Amygdala (tissue), 56 donors: Measurements from ENCODE around the gene GHDC.
"Not testable (repeated sequence)": the region's sequence is repeated elsewhere in the genome, so short reads cannot be mapped to it uniquely, and the experiment has no call there.

Source experiments
- DNase-seq, 56 donors: peaks; one replicate each; lab custom pipeline; 2025; lab: John Stamatoyannopoulos, UW

GHDC gene

DNA sequence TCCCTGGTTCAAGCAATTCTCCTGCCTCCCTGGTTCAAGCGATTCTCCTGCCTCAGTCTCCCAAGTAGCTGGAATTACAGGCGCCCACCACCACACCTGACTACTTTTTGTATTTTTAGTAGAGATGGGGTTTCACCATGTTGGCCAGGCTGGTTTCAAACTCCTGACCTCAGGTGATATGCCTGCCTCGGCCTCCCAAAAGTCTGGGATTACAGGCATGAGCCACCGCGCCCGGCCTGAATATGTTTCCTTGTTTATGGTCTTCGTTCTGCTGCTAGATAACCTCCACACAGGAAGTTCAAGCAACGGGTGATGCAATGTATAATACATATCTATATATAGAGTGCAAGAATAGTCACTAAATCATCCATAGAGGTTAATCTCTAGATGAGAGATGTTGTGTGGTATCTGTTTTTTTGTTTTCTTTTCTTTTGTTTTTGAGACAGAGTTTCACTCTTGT lies 11.9 kb upstream of the GHDC start:
- not testable (repeated sequence) for DNase-seq

DNA sequence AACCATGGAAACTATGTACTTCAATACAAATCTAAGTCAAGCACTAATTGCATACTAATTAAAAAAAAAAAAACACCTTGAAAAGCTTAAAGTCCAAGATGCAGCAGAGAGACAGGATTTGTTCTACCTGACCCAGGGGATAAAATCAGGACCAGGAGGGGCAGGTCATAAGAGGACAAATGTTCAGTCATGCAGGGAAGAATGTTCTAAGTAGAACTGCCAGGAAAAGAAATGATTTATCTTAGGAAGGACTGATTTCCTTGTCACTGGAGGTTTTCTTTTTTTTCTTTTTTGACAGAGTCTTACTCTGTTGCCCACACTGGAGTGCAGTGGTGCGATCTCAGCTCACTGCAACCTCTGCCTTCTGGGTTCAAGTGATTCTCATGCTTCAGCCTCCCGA lies 9.1 kb upstream of the GHDC start:
- DNase-seq: no peak

DNA sequence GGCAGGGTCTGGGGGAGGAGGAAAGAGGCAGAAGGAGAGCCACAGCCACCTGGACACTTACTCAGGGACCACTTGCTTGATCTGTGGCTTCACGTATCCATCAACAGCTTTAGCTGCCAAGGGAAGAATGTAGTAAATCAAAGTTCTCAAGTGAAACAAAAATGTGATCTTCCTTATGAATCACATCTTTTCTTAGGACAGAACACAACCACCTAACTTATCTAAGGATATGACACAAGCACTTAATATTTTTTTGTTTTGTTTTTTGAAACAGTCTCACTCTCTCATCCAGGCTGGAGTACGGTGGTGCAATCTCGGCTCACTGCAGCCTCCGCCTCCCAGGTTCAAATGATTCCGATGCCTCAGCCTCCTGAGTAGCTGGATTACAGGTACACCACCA lies 8.4 kb upstream of the GHDC start:
- no peak for DNase-seq

DNA sequence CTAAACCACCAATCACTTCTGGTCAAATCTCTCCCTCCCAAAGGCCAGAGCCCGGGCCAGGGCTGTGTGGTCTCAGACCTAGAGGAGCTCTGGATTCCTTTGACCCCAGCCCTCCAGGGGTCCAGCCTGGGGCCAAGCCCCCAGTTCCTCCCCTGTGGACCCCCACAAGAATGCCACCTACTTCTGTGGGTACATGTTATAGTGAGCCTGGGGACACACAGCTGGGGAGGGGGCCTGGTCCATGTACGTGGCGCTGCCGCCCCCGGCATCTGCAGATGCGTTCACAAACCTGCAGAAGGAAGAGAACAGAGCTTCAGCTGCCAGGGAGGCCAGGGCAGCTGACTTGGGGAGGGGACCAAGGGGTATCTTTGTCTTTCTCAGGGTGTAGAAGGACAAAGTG lies 7.9 kb upstream of the GHDC start:
- no peak for DNase-seq

DNA sequence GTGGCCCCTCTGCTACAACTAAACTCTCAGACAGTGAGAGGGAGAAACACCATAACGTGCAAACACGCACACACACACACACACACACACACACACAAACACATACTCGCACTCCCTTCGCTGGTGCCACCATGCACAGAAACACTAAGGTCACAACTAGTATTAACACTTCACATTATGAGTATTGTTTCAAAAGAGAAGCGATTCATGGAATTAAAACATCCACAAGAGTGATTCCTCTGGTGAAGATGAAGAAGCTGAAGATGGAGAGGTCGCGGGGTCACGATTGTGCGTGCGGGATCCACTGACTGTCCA lies 7.1 kb upstream of the GHDC start:
- DNase-seq: no peak

DNA sequence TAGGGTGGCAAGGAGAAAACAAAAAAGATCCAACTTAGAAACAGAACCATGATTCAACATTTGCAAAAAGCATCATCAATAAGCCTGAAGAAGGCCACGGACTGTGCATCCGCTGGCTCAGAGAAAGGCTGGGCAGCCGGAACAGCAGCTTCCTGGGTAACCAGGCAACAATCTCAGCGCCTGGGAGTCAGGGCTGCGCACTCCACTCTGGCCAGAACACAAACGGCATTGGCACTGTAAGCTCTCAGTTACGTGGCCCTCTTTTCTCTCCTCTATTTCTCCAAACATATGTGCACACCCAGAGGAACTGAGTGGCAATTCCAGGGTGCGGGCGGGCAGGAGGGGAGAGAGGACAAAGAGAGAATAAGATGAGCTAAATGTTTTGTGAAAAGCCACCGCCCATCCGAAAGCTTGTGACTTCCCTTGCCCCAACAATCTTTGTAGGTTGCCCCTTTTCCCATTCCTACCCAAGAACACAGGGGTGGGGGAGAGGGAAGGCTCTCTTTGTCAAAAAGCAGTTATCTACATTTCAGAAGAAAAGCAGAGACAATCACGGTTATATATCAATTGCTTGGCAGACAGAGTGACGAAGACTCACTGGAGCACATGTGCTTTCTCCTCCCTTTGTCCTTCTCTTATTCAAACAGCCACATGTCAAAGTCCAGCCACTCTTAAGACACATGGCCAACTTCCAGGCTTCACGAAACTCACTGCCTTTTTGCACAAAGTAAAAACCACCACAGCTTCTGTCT lies 6.6 kb upstream of the GHDC start:
- peak in 18 of 56 donors; percentile 4 to 57 (median 24) for DNase-seq

DNA sequence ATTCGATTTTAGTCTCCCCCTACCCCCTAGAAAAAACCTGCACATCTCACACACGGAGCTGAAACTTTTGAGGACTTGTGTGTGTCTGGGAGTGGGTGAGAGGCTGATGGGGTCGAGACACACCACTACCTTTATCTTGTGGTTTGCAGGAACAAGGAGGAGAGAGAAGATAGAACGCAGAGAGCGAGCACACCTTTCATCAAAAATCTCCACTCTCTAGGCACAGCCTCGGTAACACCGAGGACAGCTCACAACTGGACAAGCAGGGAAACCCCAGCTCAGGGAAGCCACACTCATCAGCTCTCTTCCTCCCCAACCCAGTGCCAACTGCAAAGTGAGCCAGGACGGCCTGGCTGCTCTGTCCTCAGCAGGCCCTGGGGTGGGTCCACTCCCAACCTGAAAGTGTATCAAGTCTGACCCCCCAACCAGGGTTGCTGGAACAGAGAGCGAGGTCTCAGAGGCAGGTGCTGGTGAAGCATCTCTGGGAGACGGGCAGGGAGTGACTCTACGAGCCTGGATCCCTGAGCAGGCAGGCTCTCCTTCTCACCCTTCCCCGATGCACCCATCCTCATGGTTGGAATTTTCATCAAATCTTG lies 5.2 kb upstream of the GHDC start:
- no peak for DNase-seq

DNA sequence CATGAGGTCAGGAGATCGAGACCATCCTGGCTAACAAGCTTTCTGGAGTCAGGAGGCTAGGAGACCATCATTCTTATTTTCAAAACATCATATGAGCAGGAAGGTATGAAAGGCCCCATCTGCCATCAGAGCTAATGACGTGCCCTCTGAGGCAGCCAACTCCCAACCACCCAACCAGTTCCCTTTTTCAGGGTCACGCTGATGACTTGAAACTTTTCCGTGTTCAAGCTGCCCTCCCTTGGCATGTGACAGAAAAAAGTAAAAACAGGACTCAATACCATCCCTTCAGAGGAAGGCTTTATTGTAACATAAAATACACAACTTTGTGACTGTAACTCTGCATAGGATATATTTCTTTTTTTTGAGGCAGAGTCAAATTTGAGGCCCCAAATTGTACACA lies 4.6 kb upstream of the GHDC start:
- DNase-seq: peak in 2 of 56 donors; percentile 9 to 12

DNA sequence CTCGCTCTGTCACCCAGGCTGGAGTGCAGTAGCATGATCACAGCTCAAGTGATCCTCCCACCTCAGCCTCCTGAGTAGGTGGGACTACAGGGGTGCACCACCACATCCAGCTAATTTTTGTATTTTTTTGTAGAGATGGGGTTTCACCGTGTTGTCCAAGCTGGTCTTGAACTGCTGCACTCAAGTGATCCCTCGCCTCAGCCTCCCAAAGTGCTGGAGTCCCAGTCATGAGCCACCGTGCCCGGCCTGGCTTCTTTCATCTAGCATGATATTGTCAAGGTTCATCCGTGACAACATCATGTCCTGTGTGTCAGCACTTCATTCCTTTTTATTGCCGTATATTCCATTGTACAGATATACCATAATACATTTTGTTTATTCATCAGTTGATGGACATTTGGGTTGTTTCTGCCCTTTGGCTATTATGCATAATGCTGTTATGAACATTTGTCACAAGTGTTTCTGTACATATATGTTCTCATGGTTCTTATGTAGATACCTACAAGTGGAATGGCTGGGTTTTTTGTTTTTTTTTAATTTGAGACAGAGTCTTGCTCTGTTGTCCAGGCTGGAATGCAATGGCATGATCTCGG lies 3.4 kb upstream of the GHDC start:
- DNase-seq: no peak

DNA sequence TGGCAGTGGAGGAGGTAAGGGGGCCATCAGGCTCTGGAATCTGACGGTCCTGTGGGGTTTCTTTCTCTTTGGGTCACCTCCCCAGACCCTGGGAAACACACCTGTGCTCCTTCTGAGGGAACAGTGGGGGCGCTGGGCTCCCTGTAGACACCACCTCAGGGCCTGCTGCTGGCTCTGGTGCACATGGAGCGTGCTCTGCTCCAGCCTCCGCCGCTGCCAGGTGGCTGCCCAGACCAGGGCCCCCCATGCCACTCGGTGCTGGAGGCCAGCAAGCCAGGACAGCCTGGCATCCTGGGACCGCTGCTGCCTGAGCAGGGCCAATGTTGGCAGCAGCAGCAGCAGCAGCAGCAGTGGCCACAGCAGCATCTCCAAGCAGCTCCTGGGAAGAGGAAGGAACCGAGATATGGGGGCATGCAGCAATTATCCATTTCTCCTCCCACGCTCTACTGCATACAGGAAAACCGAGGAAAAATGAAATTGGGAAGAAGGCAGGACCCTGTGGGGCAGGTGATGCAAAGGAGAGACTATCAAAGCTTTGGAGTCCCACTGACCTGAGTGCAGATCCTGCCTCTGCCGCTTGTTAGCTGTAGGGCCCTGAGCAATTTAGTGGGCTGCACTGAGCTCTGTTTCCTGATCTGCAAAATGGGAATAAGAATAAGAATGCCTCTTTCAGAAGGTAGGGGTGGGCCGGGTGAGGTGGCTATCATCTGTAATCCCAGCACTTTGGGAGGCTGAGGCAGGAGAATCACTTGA lies 902 bp downstream of the GHDC start:
- DNase-seq: no peak

DNA sequence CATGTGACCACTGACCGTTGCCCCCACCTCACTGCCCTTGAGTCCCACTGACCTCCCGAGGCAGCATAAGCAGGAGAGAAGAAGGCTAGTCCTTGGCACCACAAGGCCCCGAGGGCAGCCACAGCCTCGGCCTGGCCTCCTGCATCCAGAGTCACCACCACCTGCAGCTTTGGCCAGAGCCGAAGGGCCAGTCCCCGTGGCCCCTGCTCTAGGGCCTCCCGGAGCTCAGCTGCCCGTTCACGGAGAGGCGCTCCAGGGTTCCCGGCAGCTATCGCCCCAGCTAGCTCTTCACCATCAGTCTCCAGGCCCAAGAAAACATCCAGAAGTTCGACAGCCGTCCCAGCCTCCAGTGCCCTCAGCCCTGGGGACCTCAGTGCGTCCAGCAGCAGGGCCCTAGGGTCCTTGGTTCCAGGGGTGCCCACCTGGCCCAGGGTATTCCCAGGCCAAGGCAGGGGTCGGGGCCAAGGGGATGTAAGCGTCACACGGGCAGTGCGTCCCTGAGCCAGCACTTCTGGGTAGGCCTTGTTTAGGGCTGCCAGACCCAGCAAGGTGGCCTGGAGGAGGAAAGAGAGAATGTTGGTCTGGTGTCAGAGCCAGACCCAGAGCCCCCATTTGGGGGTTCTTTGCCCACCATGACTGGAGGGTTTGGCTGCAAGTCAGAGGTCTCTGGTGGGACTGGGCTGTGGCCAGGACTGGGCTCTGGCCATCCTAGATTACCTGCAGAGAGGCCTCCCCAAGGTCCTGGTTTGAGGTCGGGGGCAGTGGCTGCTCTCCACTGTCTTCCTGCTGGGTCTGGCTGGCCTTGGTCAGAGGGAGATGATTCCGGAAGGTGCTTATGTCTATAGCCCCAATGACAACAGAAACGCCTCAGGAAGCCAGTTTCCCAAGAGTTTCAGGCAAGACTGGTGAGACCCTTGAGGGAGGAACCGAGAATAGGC lies 1.8 kb downstream of the GHDC start:
- DNase-seq: no peak

DNA sequence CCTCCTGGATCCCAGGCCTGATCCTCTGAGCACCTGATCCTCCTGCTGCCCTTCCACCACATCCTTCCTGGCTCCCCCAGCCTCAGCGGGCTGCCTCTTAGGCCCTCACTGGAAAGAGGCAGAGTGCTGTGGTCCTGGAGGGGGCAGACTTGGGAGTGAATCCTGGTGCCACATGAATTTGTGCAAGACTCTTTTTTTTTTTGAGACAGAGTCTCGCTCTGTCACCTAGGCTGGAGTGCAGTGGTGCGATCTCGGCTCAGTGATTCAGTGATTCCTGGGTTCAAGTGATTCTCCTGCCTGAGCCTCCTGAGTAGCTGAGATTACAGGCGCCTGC lies 3.1 kb downstream of the GHDC start:
- no peak for DNase-seq

DNA sequence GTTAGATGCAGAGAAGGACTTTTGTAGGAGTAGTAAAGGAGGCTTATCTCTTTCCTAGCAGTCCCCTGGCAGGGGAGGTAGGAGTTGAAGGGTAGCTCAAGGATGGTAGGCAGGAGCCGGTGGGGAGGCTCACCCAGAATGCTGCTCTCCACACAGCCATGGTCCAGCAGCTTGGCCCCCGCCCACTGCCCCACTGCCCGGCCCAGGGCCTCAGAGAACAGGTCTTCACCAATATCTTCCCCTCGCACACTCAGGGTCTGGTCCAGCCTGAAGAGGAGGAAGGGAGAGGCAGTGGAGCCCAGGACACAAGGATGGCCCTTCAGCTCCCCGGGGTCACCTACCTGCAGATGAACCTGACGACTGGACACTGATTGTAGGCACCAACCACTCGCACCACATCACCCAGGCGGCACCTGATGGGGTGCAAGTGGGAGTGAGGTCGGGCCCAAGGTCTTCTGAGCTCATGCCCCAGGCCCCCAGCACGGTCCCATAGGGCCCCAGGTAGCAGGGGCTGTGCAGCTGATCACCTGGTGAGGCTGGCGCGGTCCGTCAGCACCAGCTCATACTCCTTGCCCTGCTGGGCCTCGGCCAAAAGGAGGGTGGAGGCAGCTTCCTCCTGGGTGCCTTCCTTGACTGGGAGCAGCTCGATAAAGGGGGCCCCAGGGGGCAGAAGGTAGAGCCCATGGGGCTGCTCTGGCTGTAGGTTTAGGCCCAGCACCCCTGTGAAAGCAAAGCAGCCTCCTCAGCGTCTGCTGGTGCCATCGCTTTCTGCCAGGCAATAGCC lies 3.6 kb downstream of the GHDC start:
- DNase-seq: no peak

DNA sequence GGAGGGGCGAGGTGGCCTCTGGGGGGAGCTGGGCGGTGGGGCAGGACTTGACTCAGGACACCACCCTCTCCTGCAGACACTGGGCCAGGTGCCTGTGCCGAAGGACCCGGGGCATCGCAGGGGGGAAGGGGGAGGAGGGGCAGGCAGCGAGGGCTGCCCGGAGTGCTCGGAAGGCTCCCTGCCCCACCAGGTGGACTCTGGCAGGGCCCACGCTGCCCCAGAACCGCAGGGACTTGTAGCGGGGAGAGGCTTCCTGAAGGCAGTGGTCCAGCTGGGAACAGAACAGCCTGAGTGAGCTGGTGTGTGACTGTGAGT lies 4.7 kb downstream of the GHDC start:
- DNase-seq: no peak

DNA sequence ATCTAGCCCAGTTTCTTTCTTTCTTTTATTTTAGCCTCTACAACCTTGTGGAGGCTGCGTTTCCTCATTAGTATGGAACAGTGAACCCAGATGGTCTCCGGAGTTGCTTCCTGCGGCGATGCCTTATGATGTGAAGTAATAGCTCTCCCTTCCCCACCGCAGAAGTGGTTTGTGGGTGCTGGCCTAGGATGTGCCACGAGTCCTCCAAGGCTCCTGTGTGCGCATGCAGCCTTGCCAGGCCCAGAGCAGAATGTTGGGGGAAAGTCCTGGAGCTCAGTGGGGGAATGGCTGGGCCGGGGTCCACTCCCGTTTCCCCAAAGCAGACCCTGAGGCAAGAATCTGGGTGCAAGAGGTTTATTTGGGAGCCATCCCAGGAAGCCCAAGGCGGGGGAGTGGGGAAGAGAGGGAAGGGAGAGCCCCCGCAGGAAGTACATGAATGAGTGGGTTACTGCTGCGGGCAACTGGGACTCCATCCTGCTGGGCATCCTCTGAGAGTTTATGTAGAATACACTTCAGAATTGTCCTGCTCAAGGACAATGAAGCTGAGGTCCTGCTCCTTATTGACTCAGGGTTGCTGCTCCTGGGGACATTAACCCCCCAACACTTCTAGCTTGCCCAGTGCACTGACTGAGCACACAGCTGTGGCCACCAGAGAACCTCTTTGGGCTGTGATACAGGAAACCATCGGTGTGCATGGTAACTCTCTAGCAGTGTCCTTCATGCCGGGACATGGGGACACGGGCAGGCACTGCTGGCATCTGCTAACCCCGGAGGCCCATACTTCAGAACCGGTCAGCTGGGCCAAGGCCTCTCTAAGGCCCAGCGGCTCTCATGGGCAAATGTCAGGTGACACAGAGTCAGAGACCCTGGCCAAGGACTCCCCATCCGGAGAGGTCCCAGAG lies 5.3 kb downstream of the GHDC start:
- DNase-seq: peak in 1 of 56 donors; percentile 8

DNA sequence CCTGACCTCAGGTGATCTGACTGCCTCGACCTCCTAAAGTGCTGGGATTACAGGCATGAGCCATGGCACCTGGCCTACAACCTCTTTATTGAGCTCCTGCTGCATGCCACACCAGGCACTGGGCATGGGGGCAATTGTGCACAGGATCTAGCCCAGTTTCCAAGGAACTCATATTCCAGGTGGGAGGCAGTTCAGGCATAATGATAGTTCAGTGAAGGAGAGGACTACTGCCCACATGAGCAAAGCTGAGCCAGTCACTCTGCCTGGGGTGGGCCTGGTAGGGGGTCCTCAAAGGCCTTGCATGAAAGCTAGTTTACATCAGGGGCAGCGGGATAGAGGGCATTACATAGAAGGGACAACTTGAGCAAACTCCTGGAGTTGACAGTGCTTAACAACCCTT lies 6.5 kb downstream of the GHDC start:
- no peak for DNase-seq

DNA sequence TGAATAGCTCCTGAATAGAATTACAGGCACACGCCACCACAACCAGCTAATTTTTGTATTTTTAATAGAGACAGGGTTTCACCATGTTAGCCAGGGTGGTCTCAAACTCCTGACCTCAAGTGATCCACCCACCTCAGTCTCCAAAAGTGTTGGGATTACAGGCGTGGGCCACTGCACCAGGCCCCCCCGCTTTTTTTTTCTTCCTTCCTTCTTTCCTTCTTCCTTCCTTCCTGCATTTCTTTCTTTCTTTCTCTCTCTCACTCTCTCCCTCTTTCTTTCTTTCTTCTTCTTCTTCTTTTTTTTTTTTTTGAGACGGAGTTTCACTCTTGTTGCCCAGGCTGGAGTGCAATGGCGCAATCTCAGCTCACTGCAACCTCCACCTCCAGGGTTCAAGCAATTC lies 8.1 kb downstream of the GHDC start:
- DNase-seq: not testable (repeated sequence)

DNA sequence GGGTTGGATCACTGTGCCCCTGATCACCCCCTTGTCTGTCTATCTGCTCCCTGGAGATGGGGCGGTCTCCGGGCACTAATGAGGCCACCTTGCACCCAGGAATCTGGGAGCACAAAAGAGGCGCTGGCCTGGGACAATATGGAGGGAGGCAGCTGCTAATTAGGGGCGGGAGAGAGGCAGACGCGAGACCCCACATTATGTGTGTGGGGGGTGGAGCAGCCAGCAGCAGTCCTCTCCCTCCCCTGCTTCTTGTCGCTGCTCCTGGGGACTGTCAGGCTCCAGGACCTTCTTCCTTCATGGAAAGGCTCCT lies 8.7 kb downstream of the GHDC start:
- DNase-seq: no peak
